Calu3 (cell line): ENCODE measurements around the gene ARHGAP21. TPM values are rescaled to one million over a fixed set of nuclear protein-coding genes. Genes with fewer than 3 reads are reported as not detected.

Experiments
- BruUV-seq: library from RNA; stranded (reverse); fragments of 400-500 nt; replicated peaks from 2 replicates; lab custom pipeline; 2021; lab: Mats Ljungman, UMichigan
- CTCF ChIA-PET: fragments of 300-600 bp; sonication (Branson Sonifier 250); formaldehyde crosslinking; loops from one replicate; lab custom pipeline; 2022; ENCODE audit warnings: antibody characterized with exemption; lab: Charles Lee
- DNase-seq: peaks from one replicate; pipeline ENCODE4 v3.0.0; 2022
- H3K27ac Mint-ChIP-seq: one replicate; pipeline ENCODE4 v1.8.0; 2022; ENCODE audit warnings: mixed read lengths; ENCODE audit not compliant: unreplicated experiment
- H3K27me3 Mint-ChIP-seq: one replicate; pipeline ENCODE4 v1.8.0; 2022; ENCODE audit warnings: mixed read lengths; ENCODE audit not compliant: unreplicated experiment
- H3K36me3 Mint-ChIP-seq: one replicate; pipeline ENCODE4 v1.8.0; 2022; ENCODE audit warnings: mild to moderate bottlenecking, moderate library complexity, mixed read lengths; ENCODE audit not compliant: insufficient read depth, unreplicated experiment
- H3K4me1 Mint-ChIP-seq: one replicate; pipeline ENCODE4 v1.8.0; 2022; ENCODE audit warnings: mild to moderate bottlenecking, low read depth, mixed read lengths; ENCODE audit not compliant: unreplicated experiment
- H3K4me3 Mint-ChIP-seq: one replicate; pipeline ENCODE4 v1.8.0; 2022; ENCODE audit warnings: mild to moderate bottlenecking, low read depth, moderate library complexity, mixed read lengths; ENCODE audit not compliant: unreplicated experiment
- H3K9me3 Mint-ChIP-seq: one replicate; pipeline ENCODE4 v1.8.0; 2022; ENCODE audit warnings: low read depth, mixed read lengths; ENCODE audit not compliant: unreplicated experiment
- CTCF ChIP-seq: fragments of 200-600 bp; IDR thresholded peaks from one replicate; pipeline ENCODE4 v1.8.0; 2022; ENCODE audit warnings: antibody characterized with exemption; ENCODE audit not compliant: unreplicated experiment
- intact Hi-C: fragments of 100-400 bp; cut with micrococcal nuclease; formaldehyde crosslinking; loops from one replicate; pipeline ENCODE4 v1.10.0; 2022; ENCODE audit not compliant: unreplicated experiment
- total RNA-seq: library from RNA; stranded (reverse); gene quantifications from 2 replicates; pipeline ENCODE4 v1.2.3, GENCODE V29; 2022

Gene ARHGAP21
- total RNA-seq, 1 experiment from 2014 or later, result 67.5 TPM

DNA sequence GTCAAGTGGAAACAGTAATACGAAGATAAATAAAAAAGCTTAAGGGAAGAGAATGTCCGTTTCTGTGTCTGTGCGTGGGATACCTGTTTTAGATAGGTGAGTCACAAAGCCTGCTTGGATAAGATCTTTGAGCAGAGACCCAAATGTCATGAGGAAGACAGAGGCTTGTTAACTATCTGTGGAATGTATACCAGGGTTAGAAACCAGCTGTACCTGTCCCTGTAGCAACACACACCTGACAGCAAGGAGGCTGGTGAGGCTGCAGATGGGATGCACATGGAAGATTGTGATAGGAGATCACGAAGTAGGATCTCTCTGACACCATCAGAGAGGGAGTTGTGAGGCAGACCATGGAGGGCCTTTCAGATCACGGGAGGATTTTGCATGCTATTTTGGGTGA is 105.3 kb downstream of the ARHGAP21 start:
- Mint-ChIP-seq H3K36me3 (no peaks in the 10 kb centered on the region), H3K9me3 (no peaks in the 10 kb centered on the region), H3K27ac (no peak overlapping the region), H3K4me1 (peaks cover 12% of the 10 kb centered on the region), H3K4me3 (no peak overlapping the region), H3K27me3 (no peaks in the 10 kb centered on the region)
- DNase-seq, result no peak
- TF ChIP-seq CTCF, result no peak
- intact Hi-C loops, result no loop called here
- CTCF ChIA-PET, result interaction anchor here (0.5 to 1.7 kb wide), 5 partner anchors 25 to 463 kb away, joined by 4 to 8 read pairs (median 6); partner anchors contain the start of genes ENKUR and THNSL1
- no TSS peak for BruUV-seq

- no peak overlapping the region for H3K27ac Mint-ChIP-seq
- CTCF ChIA-PET, result interaction anchor here (0.5 to 1.7 kb wide), 6 partner anchors 24 to 463 kb away, joined by 3 to 8 read pairs (median 5); partner anchors contain the start of genes ENKUR and THNSL1
- peaks cover 12% of the 10 kb centered on the region for H3K4me1 Mint-ChIP-seq
- DNase-seq, result peak; percentile 75
- H3K4me3 Mint-ChIP-seq, result no peak overlapping the region
- H3K9me3 Mint-ChIP-seq, result no peaks in the 10 kb centered on the region
- no peaks in the 10 kb centered on the region for H3K27me3 Mint-ChIP-seq
- no TSS peak for BruUV-seq
- TF ChIP-seq CTCF, result peak; percentile 88
- no peaks in the 10 kb centered on the region for H3K36me3 Mint-ChIP-seq
- intact Hi-C loops, result loop anchor here (2.0 kb wide), 1 partner anchor 373 kb away; no protein-coding TSS in a partner anchor
Observed at GRCh38 chr10:24617771-24618396, 105.8 kb downstream of the ARHGAP21 start.

- TF ChIP-seq CTCF, result no peak
- Mint-ChIP-seq H3K27me3 (no peaks in the 10 kb centered on the region), H3K9me3 (no peaks in the 10 kb centered on the region), H3K4me1 (peaks cover 12% of the 10 kb centered on the region), H3K4me3 (no peak overlapping the region), H3K27ac (no peak overlapping the region), H3K36me3 (peaks cover 3% of the 10 kb centered on the region)
- intact Hi-C loops, result loop anchor here (2.0 kb wide), 1 partner anchor 374 kb away; no protein-coding TSS in a partner anchor
- no TSS peak for BruUV-seq
- no peak for DNase-seq
- CTCF ChIA-PET, result no interaction called here
Observed at GRCh38 chr10:24616536-24616935, 107.2 kb downstream of the ARHGAP21 start.

DNA sequence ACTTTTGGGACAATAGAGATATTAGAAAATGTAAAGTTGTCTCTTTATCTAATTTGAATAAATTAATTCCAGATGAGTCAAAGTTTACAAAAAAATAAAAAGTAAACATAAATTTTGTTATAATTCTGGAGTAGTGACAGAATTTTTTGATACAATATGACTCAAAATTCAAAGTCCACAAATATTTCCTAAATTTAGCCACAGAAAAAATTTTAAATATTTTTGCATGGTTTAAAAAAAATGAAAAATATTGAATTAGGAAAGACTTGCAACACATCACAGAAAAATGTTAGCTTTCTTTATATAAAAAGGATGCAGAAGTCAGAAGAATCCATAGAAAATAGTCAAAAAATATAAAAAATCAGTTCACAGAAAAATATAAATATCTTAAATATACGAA is 117.7 kb downstream of the ARHGAP21 start:
- CTCF ChIA-PET, result no interaction called here
- peaks cover 5% of the 10 kb centered on the region for H3K9me3 Mint-ChIP-seq
- intact Hi-C loops, result no loop called here
- H3K4me3 Mint-ChIP-seq, result no peak overlapping the region
- H3K27me3 Mint-ChIP-seq, result no peaks in the 10 kb centered on the region
- peaks cover 16% of the 10 kb centered on the region for H3K4me1 Mint-ChIP-seq
- BruUV-seq, result no TSS peak
- TF ChIP-seq CTCF, result no peak
- no peak overlapping the region for H3K27ac Mint-ChIP-seq
- H3K36me3 Mint-ChIP-seq, result peaks cover 6% of the 10 kb centered on the region
- no peak for DNase-seq
